Tongue (tissue), 2 donors: Measurements from ENCODE around the gene NOXRED1. TPM values are rescaled to one million over a fixed set of nuclear protein-coding genes. Genes with fewer than 3 reads are reported as not detected.
"Not testable (repeated sequence)": the region's sequence is repeated elsewhere in the genome, so short reads cannot be mapped to it uniquely, and the experiment has no call there.

Source experiments
- DNase-seq: peaks from one replicate; pipeline ENCODE4 v3.0.0-alpha.2; 2015
- total RNA-seq: library from RNA; depleted of rRNA; stranded (reverse); fragments of >200 nt; gene quantifications from one replicate; pipeline ENCODE4 v1.2.3, GENCODE V29; 2014

The NOXRED1 gene, protein sequence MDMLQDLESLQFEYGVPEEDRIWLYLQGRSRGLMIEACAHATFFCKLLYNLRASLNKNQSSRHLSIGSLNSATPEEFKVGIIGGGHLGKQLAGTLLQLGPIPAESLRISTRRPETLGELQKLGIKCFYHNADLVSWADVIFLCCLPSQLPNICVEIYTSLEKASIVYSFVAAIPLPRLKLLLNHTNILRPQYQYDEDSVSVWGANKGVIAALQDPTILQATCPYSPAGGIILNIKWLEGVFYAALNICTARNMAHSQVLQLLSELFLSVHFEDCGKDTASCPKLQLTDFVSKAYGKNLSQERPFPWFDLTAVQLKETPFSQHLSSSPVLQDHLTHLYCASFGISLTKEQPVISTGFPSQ
- not detected for total RNA-seq

DNA sequence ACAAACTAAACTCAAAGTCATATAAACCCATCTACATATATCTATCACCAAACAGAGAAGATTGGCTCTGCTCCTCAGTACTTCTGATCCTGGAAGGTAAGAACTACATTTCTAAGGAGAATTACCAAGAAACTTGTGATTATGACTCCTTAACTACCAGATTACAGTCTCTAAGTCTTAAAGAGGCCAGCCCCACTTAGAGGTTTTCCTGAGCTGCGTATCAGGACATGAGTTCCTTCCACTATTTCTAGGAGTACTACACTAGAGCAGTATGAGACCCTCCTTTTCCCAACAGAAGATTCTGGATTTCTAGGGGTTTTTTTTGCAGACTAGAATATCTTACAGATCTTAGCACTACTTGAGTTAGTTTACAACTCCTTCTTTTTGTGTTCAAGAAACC, at the start of gene NOXRED1:
NOXRED1 (minus strand) TSS at position 101 of the 400 bp plus-strand sequence. CDS start 634 bp downstream, outside the sequence.
- no peak for DNase-seq

DNA sequence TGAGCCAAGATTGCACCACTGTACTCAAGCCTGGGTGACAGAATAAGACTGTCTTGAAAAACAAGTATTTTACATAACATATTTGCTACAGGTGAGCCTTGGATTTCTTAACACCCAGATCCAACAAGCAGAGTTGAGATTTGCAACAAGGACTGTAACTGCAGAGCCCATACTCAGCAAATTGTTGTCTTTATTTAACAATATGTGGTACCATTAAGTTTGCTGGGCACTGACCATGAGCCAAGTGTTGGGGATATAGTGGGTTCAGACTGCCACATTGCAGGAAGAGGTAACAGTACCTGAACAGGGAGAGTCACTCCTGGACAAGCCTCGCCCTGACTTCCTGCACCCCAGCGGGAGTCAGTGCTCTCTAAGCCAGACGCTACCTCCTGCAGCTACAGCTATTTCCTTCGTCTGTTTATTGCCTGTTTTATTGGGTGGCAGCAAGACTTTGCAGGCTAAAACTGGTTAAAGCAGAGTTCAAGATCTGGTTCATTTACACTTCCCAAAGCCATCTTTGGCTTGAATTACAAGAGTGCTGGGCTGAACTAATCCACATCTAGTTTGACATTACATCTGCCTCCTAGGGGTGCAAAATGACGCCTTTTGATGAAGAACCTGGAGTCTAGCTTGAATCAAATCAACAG, 47.0 kb upstream of the NOXRED1 start:
- DNase-seq: no peak

DNA sequence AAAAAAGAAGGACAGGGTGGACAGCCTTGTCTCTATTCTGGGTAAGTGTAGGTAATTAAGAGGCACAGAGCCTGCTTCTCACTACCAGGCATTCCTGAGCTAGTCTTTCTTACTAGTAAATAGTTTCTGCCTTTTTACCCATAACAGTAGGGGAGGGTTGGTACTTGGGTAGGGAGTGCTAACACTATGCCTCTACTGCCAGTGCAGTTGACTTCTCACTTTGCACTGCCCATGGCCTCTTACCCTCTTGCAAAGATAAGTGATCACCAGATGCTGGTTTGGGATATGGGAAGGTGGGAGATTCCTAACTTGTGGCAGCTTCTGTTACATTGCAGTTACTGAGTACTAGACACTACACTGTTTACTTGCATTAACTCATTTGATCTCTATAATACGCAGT, 46.2 kb upstream of the NOXRED1 start:
- DNase-seq: no peak

DNA sequence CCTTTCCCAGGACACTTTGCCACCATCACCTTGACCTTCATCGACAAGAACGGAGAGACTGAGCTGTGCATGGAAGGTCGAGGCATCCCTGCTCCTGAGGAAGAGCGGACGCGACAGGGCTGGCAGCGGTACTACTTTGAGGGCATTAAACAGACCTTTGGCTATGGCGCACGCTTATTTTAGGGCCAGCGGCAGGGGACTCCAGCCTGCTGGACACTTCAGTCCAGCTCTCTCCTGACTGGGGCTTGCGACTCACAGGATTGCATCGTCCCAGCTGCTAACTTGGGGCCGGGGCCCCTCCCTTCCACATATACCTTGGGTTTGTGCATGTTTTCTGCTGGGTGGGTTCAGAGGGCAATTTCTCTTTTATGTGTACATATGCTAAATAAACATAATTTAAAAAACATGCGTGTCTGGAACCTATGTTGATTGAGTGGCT, 45.8 kb upstream of the NOXRED1 start:
- DNase-seq: no peak

DNA sequence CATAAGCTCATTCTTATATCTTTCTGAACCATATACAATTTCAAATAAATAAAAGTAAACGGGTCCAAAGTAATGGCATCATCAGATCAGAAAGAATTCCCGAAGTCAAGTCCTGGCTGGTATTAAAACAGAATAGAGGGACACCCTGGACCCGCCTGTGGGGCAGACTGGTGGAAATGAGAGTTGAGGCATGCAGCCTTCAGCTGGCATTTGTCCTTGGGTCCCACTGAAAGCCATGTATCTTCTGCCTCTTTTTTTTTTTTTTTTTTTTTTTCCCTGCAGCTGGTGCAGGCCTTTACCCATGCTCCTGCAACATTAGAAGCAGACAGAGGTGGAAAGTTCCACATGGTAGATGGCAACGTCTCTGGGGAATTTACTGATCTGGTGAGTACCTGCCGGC, 44.5 kb upstream of the NOXRED1 start:
- DNase-seq: no peak

DNA sequence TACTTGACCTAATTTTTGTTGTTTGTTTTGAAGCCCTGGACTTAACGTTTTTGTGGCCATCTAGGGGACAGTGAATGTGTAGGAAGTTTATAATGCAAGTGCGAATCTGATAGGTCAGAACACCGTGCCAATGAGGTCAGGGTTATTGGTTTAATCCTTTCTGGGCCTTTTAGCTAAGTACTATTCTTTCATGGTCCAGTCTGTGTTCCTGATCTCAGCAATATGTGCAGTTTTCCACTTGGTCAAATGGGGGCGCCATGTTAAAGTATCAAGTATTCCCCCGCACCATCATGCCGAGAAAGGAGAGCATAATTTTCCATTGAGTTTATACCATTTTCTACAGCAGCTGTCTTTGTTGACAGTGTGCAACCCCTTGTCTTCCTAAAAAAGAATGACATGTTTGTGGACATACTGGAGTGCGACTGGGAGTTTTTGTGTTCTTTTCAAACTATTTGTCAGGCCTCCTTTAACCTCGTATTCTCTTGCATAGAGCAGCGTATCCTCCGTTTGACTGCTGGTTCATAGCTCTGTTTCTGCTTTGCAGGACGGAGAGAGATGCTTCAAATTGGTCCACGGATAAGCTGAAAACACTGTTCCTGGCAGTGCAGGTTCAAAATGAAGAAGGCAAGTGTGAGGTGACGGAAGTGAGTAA, 35.9 kb upstream of the NOXRED1 start:
- DNase-seq: peak; percentile 71

DNA sequence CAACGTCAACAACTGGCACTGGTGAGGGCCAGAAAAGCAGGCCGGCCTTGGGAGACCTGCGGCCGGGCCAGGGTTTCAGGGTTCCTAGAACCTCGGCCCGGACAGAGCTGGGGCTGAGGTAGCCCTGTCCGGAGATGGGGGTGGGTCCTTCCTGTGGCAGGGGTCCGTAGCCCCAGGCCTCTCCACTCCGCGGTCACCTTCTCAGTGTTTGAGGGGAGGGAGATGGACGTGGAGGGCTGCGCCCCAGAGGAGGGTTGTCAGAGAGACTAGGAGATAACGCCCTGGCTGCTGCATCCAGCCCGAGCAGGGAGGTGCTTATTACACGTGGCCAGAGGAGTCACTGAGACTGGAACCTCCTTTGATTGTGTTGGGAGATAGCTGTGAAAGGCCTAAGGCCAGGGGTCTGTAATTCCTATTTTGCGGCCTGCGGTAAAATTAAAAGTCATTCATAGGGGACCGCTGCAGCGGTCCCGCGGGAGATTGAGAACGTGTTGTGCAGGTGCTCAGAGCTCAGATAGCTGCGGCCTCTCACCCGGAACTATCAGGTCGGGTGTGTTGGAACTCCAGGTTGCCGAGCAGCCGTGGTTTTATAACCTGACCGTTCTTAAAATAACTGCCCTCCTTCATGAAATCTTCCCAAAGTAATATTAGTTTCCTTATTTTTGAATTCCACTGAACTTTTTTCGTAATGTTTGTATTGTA, 35.1 kb upstream of the NOXRED1 start:
- DNase-seq: peak; percentile 40

DNA sequence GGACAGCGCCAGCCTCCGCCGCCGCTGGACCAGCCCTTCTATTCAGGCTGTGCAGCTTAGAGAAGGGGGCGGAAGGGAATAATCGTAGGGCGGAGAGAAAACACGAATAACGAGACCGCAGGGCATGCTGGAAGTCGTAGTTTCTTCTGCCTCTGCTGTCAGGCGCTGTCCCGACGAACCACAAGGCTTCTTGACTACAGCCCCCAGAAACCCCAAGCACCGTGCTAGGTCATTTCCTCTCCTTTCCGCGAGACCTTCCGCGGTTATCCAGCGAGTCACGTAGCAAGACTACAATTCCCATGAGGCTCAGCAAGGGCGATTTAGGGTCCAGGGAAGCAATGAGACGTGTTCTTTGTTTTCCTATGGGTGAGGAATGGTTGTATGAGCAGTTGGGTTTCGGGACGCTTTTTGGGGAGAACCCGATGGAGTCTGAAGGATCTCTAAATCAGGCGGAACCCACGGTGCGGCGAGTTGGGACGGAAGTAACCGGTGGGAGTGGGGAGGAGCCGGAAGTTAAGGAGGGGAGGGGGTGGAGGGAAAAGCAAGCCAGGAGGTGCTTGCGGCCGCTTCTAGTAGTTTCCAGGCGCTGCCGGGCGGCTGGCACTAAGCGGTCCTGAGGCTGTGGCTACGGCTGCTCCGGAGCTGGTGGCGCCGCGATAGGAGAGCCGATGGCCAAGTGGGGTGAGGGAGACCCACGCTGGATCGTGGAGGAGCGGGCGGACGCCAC, 34.4 kb upstream of the NOXRED1 start, which contains the start of the genes AHSA1 and VIPAS39:
AHSA1 (plus strand) TSS at position 572 of the 727 bp plus-strand sequence; CDS start at position 669, 97 bp downstream.
VIPAS39 (minus strand) TSS at position 80 of the 727 bp plus-strand sequence. CDS start 3,499 bp downstream, outside the sequence.
- peak; percentile 99 for DNase-seq

DNA sequence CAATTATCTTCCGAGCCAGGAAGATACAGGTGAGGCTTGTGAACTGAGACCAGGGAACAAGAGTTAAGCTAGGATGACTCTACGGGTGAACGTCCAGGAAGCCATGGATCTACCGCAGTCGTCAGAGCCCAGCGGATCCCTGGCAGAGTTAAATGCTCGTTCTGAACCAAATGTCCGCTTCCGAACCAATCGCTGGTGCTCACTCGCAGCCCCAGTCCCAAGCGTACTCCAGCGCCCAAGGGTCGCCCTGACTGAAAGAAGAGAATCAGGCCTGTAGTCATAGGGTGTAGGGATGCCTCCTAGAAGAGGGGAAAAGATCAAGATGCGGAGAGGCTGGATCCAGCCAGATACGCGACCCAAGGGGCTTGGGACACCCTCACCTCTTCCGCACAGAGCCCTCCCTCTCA, 33.8 kb upstream of the NOXRED1 start:
- no peak for DNase-seq

DNA sequence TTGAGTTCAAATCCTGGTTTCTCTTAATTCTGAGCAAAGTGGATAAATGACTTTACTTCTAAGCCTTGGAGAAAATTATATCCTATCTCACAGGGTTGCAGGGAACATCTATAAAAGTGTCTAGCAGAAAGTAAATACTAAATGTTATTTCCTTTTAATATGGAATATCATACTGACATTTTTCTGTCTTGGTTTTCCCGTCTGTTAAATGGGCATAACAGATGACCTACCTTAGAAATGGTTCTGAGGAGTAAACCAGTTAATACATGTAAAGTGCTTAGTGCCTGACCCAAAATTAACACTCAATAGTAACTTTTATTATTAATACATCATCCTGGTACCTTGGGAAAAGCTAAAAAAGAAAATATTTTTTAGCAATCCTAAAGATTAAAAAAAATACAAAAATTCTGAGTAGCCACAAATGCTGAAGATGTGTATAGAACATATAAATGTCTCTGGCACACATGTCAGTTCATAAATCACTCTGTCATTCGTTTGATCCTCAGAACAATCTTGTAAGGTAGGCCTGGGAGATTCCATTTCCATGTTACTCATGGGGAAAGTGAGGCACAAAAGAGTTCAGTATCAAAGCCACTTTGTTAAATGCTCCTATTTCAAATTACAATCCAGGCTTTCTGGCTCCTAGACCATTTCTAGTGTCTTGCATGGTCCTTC, 32.8 kb upstream of the NOXRED1 start:
- no peak for DNase-seq

DNA sequence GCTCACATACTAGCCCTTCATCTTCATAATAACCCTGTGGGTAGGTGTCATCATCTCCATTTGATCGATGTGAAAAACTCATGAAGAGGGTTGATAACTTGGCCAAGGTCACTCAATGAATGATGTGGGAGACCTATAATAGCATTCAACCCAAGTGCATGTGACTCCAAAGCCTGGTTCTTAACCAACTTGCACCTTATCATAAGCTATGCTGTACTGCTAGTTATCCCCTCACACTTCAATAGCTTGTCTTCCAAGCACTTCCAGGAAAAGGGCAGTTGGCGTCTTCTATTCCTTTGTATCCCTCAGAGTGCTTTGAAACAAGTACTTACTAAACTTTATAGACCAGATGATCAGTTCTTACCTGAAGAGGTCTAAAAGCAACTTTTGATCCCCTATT, 18.9 kb upstream of the NOXRED1 start:
- no peak for DNase-seq

DNA sequence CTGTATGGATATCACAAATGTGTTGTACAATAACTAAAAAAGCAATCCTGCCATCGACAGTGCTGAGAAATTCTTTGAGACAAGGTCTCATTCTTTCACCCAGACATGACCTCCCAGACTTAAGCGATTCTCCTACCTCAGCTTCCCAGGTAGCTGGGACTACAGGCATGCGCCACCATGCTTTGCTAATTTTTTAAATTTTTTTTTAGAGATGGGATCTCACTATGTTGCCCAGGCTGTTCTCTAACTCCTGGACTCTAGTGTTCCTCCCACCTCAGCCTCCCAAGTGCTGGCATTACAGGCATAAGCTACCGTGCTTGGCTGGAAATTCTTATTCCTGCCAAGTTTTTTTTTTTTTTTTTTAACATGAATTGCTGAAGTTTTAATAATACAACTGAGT, 16.5 kb upstream of the NOXRED1 start:
- DNase-seq: no peak

DNA sequence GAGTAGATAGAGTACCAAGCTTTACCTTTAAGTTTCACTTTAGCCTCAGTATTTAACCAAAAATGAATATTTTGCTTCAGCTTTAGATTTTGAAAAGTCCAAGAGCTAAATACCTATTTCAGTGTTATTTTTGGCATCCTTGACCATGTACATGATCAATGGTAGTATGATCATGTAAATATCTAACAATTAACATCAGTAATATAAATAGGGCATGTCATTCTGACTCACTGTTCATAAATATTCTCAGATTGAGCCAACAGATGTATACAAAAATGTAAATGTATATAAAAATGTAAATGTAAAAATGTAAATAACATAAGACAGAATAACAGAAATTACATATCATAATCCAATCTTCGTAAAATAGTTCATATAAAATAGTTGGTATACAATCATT, 15.3 kb upstream of the NOXRED1 start:
- DNase-seq: no peak

DNA sequence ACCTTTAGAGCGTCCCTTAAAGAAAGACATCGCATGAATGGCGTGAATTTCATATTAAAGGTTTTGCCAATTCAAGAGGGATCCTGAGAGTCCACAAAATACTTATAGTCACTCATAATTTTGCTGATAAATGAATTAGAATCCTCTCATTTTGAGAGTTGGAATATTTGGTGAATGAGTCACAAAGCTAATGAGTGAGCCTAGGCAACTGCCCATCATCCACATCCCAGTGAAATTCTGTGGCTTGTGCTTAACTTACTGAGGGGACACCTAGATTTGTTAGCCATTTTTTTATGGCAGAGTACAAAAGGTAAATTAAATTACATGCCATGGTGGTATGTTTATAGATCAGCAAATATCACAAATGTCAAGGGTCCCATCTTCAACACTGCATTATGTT, 12.7 kb upstream of the NOXRED1 start:
- DNase-seq: no peak

DNA sequence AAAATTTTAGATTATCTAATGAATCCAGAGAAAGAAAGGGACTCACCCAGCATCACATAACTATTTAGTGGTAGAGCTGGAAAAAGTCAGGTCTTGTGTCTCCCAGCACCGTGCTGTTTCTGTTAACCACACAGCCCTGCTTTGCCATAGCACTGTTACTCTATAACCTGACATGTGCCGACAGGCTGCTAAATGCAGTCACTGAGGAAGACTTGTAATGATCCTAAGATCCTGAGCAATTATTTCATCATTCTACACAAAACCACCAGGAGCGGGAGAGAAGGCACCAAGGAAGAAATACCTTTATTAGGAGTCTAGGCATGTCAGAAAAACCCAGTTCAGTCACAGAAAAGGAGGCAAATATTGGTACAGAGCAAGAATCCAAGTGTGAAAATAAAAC, 3.1 kb upstream of the NOXRED1 start:
- no peak for DNase-seq

DNA sequence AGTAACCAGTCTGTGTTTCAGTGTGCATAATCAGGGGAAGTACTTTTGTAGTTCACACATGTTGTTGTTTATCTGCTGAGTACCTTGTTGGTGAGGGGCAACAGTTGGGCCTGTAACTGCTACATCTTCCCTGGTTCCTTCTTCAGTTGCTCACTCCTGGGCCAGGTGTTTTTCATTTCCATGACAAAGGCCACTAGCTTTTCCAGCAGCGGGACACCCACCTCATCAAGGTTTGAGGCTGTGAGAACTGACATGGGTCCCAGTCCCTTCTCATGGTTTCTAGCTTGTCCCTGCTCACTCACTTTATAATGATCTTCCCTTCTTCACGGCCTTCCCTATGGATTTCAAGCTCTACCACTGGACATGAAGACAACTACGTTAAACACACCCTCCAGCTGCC, 1.5 kb upstream of the NOXRED1 start:
- DNase-seq: no peak

DNA sequence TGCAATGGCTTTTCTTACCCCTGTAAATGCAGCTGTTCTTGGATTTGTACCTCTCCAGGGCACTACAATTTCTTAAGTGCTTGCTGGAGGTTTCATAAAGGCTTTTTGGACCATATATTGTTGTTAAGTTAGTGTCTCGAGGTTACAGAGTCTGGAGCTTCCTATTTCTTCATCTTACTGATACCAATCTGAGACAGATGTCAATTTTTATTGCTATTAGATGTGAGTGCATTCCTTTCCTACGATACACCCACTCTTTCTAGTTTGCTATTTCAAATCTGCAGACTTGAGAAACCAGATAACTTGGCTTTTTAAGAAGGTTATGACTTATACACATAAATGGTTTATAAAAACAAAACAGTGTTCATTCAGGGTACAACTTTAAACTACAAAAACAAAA, 2.1 kb downstream of the NOXRED1 start:
- no peak for DNase-seq

DNA sequence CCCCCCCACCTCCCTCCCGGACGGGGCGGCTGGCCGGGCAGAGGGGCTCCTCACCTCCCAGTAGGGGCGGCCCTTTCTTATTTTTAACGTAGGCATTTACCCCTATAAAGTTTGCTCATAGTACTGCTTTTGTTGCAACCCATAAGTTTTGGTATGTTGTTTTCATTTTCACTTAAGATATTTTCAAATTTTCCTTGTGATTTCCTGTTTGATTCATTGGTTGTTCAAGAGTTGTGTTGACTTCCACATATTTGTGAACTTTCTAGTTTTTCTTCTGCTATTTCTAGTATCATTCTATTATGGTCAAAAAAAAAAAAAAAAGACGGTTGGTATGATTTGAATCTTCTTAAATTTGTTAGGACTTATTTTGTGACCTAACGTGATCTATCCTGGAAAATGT, 6.5 kb downstream of the NOXRED1 start:
- DNase-seq: no peak

DNA sequence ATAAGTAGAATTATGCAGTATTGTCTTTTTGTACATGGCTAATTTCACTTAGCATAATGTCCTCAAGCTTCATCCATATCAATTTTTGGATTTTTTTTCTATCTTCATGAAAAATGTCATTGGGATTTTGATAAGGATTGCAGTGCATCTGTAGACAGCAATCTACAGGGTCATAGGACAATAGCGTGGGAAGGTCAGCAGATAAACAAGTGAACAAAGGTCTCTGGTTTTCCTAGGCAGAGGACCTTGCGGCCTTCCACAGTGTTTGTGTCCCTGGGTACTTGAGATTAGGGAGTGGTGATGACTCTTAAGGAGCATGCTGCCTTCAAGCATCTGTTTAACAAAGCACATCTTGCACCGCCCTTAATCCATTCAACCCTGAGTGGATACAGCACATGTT, 7.2 kb downstream of the NOXRED1 start:
- DNase-seq: not testable (repeated sequence)

DNA sequence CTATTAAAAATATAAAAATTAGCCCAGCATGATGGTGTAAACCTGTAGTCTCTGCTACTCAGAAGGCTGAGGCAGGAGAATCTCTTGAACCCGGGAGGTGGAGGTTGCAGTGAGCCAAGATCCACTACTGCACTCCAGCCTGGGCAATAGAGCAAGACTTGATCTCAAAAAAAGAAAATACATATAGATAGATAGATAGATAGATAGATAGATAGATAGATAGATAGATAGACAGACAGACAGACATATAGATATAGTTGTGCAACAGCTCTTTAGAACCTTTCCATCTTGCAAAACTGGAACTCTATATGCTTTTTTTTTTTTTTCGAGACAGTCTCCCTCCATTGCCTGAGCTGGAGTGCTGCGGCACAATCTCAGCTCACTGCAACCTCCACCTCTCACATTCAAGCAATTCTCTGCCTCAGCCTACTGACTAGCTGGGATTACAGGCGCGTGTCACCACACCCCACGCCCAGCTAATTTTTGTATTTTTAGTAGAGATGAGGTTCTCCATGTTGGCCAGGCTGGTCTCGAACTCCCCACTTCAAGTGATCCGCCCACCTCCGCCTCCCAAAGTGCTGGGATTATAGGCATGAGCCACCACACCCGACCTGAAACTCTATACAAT, 7.8 kb downstream of the NOXRED1 start:
- not testable (repeated sequence) for DNase-seq

DNA sequence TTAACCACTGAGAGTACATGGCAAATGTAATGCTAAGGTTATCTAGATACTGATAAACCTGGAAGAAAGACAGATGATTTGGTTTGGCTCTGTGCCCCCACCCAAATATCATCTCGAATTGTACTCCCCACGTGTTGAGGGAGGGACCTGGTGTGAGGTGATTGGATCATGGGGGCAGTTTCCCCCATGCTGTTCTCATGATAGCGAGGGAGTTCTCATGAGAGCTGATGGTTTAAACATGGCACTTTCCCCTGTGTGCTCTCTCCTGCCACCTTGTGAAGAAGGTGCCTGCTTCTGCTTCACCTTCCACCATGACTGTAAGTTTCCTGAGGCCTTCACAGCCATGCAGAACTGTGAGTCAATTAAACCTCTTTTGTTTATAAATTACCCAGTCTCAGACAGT, 14.2 kb downstream of the NOXRED1 start:
- no peak for DNase-seq
